GM23338 (cell line): ENCODE measurements around the gene EPHB3. TPM values are rescaled to one million over a fixed set of nuclear protein-coding genes. Genes with fewer than 3 reads are reported as not detected.

Source experiments
- ATAC-seq: fragments of 200-7000 bp; cut with Tn5 transposase; 3 replicates; pipeline ENCODE4 v1.9.1; 2020
- DNase-seq: peaks from one replicate; pipeline ENCODE4 v3.0.0-alpha.2; 2015; ENCODE audit warnings: low spot score
- H2AFZ ChIP-seq: fragments of 200-600 bp; sonication (generic); 2 replicates; pipeline ENCODE4 v1.8.0; 2016; ENCODE audit warnings: antibody characterized with exemption, mild to moderate bottlenecking, moderate library complexity
- H3F3A ChIP-seq: fragments of 200-600 bp; sonication (generic); replicated peaks from 2 replicates; pipeline ENCODE4 v1.8.0; 2017; ENCODE audit warnings: antibody characterized with exemption, mixed run types, low read depth
- H3K27ac ChIP-seq: fragments of 200-600 bp; sonication (generic); 2 replicates; pipeline ENCODE4 v1.6.1; 2016; ENCODE audit warnings: low read depth
- H3K27me3 ChIP-seq: fragments of 200-600 bp; sonication (generic); 2 replicates; pipeline ENCODE4 v1.8.0; 2016; ENCODE audit warnings: mild to moderate bottlenecking, mixed run types, moderate library complexity; ENCODE audit not compliant: insufficient read depth
- H3K36me3 ChIP-seq: fragments of 200-600 bp; sonication (generic); 2 replicates; pipeline ENCODE4 v1.8.0; 2016; ENCODE audit warnings: mild to moderate bottlenecking; ENCODE audit not compliant: insufficient read depth
- H3K4me1 ChIP-seq: fragments of 200-600 bp; sonication (generic); 2 replicates; pipeline ENCODE4 v1.8.0; 2016; ENCODE audit warnings: mild to moderate bottlenecking, moderate library complexity; ENCODE audit not compliant: insufficient read depth
- H3K4me2 ChIP-seq: fragments of 200-600 bp; sonication (generic); 2 replicates; pipeline ENCODE4 v1.7.1; 2017; ENCODE audit warnings: mixed run types
- H3K4me3 ChIP-seq: fragments of 200-600 bp; sonication (generic); 2 replicates; pipeline ENCODE4 v1.6.1; 2016; ENCODE audit warnings: mixed run types
- H3K79me2 ChIP-seq: fragments of 200-600 bp; sonication (generic); replicated peaks from 2 replicates; pipeline ENCODE4 v1.8.0; 2017; ENCODE audit warnings: mild to moderate bottlenecking; ENCODE audit not compliant: insufficient read depth
- H3K9me2 ChIP-seq: fragments of 200-600 bp; sonication (generic); 2 replicates; pipeline ENCODE4 v1.8.0; 2017; ENCODE audit not compliant: insufficient read depth
- H4K20me1 ChIP-seq: fragments of 200-600 bp; sonication (generic); replicated peaks from 2 replicates; pipeline ENCODE4 v1.8.0; 2017; ENCODE audit warnings: mild to moderate bottlenecking; ENCODE audit not compliant: insufficient read depth
- H3K27ac Mint-ChIP-seq: 2 replicates; pipeline ENCODE4 v1.8.0; 2020; ENCODE audit warnings: inconsistent platforms, mild to moderate bottlenecking, moderate library complexity, mixed read lengths
- H3K27me3 Mint-ChIP-seq: 3 replicates; pipeline ENCODE4 v1.8.0; 2022; ENCODE audit warnings: low read depth, mild to moderate bottlenecking, moderate library complexity, mixed read lengths, inconsistent platforms; ENCODE audit not compliant: insufficient read depth, poor library complexity
- H3K36me3 Mint-ChIP-seq: 3 replicates; pipeline ENCODE4 v1.8.0; 2021; ENCODE audit warnings: low read depth, mild to moderate bottlenecking, inconsistent platforms, moderate library complexity, mixed read lengths
- H3K4me1 Mint-ChIP-seq: 3 replicates; pipeline ENCODE4 v1.8.0; 2020; ENCODE audit warnings: mild to moderate bottlenecking, inconsistent platforms, mixed read lengths
- H3K4me3 Mint-ChIP-seq: 3 replicates; pipeline ENCODE4 v1.8.0; 2021; ENCODE audit warnings: moderate library complexity, mild to moderate bottlenecking, inconsistent platforms, mixed read lengths
- H3K9me3 Mint-ChIP-seq: 3 replicates; pipeline ENCODE4 v1.8.0; 2020; ENCODE audit warnings: moderate library complexity, mild to moderate bottlenecking, inconsistent platforms, mixed read lengths
- CREB1 ChIP-seq: fragments of 250-450 bp; sonication (Bioruptor Pico); IDR thresholded peaks from 2 replicates; pipeline ENCODE4 v1.5.0; 2020; ENCODE audit warnings: low read depth, mild to moderate bottlenecking, moderate library complexity
- EZH2 ChIP-seq: fragments of 200-600 bp; sonication (generic); IDR thresholded peaks from one replicate; pipeline ENCODE4 v1.8.0; 2017; ENCODE audit warnings: antibody characterized with exemption, mild to moderate bottlenecking, low read depth; ENCODE audit not compliant: unreplicated experiment
- EZH2phosphoT487 ChIP-seq: fragments of 200-600 bp; sonication (generic); IDR thresholded peaks from one replicate; pipeline ENCODE4 v1.8.1; 2018; ENCODE audit warnings: antibody characterized with exemption; ENCODE audit not compliant: unreplicated experiment
- JUNB ChIP-seq: IDR thresholded peaks from one replicate; pipeline ENCODE4 v1.6.1; 2016; ENCODE audit warnings: antibody characterized with exemption; ENCODE audit not compliant: unreplicated experiment
- NANOG ChIP-seq: IDR thresholded peaks from 2 replicates; pipeline ENCODE4 v1.6.1; 2016; ENCODE audit warnings: antibody characterized with exemption, borderline replicate concordance
- POLR2AphosphoS5 ChIP-seq: IDR thresholded peaks from 2 replicates; pipeline ENCODE4 v1.6.1; 2016; ENCODE audit warnings: antibody characterized with exemption, low read depth
- STAT1 ChIP-seq: IDR thresholded peaks from one replicate; pipeline ENCODE4 v1.6.1; 2016; ENCODE audit warnings: antibody characterized with exemption; ENCODE audit not compliant: unreplicated experiment
- ZNF114 ChIP-seq: fragments of 250-450 bp; sonication (Bioruptor Pico); IDR thresholded peaks from 2 replicates; pipeline ENCODE4 v1.5.0; 2020; ENCODE audit warnings: mild to moderate bottlenecking, moderate library complexity
- ZNF331 ChIP-seq: fragments of 250-450 bp; sonication (Bioruptor Pico); IDR thresholded peaks from 2 replicates; pipeline ENCODE4 v1.5.0; 2020; ENCODE audit warnings: low read depth, mild to moderate bottlenecking, moderate library complexity
- polyA plus RNA-seq: library from polyadenylated mRNA; unstranded; fragments of >200 nt; fragmentation: Nextera tagmentation; extraction: Ambion mirVana; gene quantifications from 2 replicates; pipeline ENCODE4 v1.2.1, GENCODE V29; 2016
- total RNA-seq: library from RNA; depleted of rRNA; stranded (reverse); fragments of >200 nt; shearing (Covaris generic); gene quantifications from 2 replicates; pipeline ENCODE4 v1.2.3, GENCODE V29; 2014
- TF ChIP-seq, protein P1 (sequence below), 2 experiments: fragments of 200-600 bp in 1 of 2; sonication (generic) in 1 of 2; conservative IDR thresholded peaks; 2 replicates each; pipeline versions ENCODE4 v1.5.1 to v1.6.1; 2016 to 2017; ENCODE audit warnings: antibody characterized with exemption in 2 of 2, low read depth in 2 of 2, mild to moderate bottlenecking in 2 of 2, moderate library complexity in 1 of 2
- TF ChIP-seq, protein P2 (sequence below): fragments of 250-450 bp; sonication (Bioruptor Pico); IDR thresholded peaks from 2 replicates; pipeline ENCODE4 v1.5.0; 2020; ENCODE audit warnings: mild to moderate bottlenecking, moderate library complexity
- TF ChIP-seq, protein P3 (sequence below): IDR thresholded peaks from one replicate; pipeline ENCODE4 v1.6.1; 2018; ENCODE audit warnings: antibody characterized with exemption; ENCODE audit not compliant: unreplicated experiment
- TF ChIP-seq, protein P4 (sequence below): IDR thresholded peaks from 2 replicates; pipeline ENCODE4 v1.6.1; 2016; ENCODE audit warnings: antibody characterized with exemption

The EPHB3 gene
- total and polyA plus RNA-seq, 2 experiments from 2014 or later, result 0.57 to 2.0 TPM

DNA sequence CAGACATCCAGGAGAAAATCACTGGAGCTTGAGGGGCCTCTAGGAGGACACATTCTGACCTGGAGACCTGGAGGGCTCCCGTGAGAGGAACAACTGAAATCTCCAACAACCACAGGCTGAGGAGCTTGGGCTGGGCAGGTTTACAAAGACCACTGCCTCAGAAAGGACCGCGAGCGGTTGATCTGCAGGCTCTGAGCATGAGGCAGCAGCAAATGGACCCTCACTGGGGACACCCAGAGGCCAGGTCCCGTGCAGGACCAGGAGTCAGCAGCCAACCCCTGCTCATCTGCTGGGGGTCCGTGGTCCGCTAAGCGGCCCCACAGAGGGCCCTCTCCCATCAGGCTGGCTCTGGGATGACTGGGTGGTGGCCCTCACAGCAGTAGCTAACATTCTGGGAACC is 10.5 kb upstream of the EPHB3 start:
- no peaks in the 10 kb centered on the region for H3K36me3 Mint-ChIP-seq
- peaks cover 13% of the 10 kb centered on the region for H3K27me3 Mint-ChIP-seq
- no peak overlapping the region for H3K27ac Mint-ChIP-seq
- H3K4me1 Mint-ChIP-seq, result peaks cover 5% of the 10 kb centered on the region; the same call in 1 of the 3 replicates
- H3K4me3 Mint-ChIP-seq, result no peak overlapping the region
- Histone ChIP-seq H3F3A (no peaks in the 10 kb centered on the region), H3K36me3 (no peaks in the 10 kb centered on the region), H3K4me3 (no peak overlapping the region), H3K79me2 (no peaks in the 10 kb centered on the region), H2AFZ (no peak overlapping the region), H3K4me2 (no peak overlapping the region), H3K4me1 (no peaks in the 10 kb centered on the region), H4K20me1 (no peaks in the 10 kb centered on the region), H3K27me3 (no peaks in the 10 kb centered on the region), H3K27ac (no peak overlapping the region), H3K9me2 (no peaks in the 10 kb centered on the region; the same call in 1 of the 2 replicates)
- TF ChIP-seq EZH2phosphoT487, result no peak
- TF ChIP-seq JUNB, result no peak
- TF ChIP-seq ZNF114, result no peak
- no peak for TF ChIP-seq NANOG
- TF ChIP-seq EZH2, result no peak
- TF ChIP-seq, protein P1, sequence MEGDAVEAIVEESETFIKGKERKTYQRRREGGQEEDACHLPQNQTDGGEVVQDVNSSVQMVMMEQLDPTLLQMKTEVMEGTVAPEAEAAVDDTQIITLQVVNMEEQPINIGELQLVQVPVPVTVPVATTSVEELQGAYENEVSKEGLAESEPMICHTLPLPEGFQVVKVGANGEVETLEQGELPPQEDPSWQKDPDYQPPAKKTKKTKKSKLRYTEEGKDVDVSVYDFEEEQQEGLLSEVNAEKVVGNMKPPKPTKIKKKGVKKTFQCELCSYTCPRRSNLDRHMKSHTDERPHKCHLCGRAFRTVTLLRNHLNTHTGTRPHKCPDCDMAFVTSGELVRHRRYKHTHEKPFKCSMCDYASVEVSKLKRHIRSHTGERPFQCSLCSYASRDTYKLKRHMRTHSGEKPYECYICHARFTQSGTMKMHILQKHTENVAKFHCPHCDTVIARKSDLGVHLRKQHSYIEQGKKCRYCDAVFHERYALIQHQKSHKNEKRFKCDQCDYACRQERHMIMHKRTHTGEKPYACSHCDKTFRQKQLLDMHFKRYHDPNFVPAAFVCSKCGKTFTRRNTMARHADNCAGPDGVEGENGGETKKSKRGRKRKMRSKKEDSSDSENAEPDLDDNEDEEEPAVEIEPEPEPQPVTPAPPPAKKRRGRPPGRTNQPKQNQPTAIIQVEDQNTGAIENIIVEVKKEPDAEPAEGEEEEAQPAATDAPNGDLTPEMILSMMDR (conservative IDR thresholded peaks at IDR 0.05; ENCODE audit: low read depth in 2 of 2), result no peak
- no peak for TF ChIP-seq ZNF331 (CRISPR knock-in tag)
- TF ChIP-seq, protein P2, sequence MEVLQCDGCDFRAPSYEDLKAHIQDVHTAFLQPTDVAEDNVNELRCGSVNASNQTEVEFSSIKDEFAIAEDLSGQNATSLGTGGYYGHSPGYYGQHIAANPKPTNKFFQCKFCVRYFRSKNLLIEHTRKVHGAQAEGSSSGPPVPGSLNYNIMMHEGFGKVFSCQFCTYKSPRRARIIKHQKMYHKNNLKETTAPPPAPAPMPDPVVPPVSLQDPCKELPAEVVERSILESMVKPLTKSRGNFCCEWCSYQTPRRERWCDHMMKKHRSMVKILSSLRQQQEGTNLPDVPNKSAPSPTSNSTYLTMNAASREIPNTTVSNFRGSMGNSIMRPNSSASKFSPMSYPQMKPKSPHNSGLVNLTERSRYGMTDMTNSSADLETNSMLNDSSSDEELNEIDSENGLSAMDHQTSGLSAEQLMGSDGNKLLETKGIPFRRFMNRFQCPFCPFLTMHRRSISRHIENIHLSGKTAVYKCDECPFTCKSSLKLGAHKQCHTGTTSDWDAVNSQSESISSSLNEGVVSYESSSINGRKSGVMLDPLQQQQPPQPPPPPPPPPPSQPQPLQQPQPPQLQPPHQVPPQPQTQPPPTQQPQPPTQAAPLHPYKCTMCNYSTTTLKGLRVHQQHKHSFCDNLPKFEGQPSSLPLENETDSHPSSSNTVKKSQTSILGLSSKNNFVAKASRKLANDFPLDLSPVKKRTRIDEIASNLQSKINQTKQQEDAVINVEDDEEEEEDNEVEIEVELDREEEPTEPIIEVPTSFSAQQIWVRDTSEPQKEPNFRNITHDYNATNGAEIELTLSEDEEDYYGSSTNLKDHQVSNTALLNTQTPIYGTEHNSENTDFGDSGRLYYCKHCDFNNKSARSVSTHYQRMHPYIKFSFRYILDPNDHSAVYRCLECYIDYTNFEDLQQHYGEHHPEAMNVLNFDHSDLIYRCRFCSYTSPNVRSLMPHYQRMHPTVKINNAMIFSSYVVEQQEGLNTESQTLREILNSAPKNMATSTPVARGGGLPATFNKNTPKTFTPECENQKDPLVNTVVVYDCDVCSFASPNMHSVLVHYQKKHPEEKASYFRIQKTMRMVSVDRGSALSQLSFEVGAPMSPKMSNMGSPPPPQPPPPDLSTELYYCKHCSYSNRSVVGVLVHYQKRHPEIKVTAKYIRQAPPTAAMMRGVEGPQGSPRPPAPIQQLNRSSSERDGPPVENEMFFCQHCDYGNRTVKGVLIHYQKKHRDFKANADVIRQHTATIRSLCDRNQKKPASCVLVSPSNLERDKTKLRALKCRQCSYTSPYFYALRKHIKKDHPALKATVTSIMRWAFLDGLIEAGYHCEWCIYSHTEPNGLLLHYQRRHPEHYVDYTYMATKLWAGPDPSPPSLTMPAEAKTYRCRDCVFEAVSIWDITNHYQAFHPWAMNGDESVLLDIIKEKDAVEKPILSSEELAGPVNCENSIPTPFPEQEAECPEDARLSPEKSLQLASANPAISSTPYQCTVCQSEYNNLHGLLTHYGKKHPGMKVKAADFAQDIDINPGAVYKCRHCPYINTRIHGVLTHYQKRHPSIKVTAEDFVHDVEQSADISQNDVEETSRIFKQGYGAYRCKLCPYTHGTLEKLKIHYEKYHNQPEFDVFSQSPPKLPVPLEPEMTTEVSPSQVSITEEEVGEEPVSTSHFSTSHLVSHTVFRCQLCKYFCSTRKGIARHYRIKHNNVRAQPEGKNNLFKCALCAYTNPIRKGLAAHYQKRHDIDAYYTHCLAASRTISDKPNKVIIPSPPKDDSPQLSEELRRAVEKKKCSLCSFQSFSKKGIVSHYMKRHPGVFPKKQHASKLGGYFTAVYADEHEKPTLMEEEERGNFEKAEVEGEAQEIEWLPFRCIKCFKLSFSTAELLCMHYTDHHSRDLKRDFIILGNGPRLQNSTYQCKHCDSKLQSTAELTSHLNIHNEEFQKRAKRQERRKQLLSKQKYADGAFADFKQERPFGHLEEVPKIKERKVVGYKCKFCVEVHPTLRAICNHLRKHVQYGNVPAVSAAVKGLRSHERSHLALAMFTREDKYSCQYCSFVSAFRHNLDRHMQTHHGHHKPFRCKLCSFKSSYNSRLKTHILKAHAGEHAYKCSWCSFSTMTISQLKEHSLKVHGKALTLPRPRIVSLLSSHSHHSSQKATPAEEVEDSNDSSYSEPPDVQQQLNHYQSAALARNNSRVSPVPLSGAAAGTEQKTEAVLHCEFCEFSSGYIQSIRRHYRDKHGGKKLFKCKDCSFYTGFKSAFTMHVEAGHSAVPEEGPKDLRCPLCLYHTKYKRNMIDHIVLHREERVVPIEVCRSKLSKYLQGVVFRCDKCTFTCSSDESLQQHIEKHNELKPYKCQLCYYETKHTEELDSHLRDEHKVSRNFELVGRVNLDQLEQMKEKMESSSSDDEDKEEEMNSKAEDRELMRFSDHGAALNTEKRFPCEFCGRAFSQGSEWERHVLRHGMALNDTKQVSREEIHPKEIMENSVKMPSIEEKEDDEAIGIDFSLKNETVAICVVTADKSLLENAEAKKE (CRISPR knock-in tag), result no peak
- TF ChIP-seq CREB1, result no peak
- no peak for TF ChIP-seq STAT1
- TF ChIP-seq, protein P3, sequence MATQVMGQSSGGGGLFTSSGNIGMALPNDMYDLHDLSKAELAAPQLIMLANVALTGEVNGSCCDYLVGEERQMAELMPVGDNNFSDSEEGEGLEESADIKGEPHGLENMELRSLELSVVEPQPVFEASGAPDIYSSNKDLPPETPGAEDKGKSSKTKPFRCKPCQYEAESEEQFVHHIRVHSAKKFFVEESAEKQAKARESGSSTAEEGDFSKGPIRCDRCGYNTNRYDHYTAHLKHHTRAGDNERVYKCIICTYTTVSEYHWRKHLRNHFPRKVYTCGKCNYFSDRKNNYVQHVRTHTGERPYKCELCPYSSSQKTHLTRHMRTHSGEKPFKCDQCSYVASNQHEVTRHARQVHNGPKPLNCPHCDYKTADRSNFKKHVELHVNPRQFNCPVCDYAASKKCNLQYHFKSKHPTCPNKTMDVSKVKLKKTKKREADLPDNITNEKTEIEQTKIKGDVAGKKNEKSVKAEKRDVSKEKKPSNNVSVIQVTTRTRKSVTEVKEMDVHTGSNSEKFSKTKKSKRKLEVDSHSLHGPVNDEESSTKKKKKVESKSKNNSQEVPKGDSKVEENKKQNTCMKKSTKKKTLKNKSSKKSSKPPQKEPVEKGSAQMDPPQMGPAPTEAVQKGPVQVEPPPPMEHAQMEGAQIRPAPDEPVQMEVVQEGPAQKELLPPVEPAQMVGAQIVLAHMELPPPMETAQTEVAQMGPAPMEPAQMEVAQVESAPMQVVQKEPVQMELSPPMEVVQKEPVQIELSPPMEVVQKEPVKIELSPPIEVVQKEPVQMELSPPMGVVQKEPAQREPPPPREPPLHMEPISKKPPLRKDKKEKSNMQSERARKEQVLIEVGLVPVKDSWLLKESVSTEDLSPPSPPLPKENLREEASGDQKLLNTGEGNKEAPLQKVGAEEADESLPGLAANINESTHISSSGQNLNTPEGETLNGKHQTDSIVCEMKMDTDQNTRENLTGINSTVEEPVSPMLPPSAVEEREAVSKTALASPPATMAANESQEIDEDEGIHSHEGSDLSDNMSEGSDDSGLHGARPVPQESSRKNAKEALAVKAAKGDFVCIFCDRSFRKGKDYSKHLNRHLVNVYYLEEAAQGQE, result no peak
- no peak for TF ChIP-seq POLR2AphosphoS5
- TF ChIP-seq, protein P4, sequence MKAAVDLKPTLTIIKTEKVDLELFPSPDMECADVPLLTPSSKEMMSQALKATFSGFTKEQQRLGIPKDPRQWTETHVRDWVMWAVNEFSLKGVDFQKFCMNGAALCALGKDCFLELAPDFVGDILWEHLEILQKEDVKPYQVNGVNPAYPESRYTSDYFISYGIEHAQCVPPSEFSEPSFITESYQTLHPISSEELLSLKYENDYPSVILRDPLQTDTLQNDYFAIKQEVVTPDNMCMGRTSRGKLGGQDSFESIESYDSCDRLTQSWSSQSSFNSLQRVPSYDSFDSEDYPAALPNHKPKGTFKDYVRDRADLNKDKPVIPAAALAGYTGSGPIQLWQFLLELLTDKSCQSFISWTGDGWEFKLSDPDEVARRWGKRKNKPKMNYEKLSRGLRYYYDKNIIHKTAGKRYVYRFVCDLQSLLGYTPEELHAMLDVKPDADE, result no peak
- DNase-seq, result no peak
- no peak for ATAC-seq
- no peaks in the 10 kb centered on the region for H3K9me3 Mint-ChIP-seq
